BLaER1 treated with 17β-estradiol and CSF1 and Interleukin-3, amounts not matched to agents 10 nM and 100 nM (cell line): ENCODE measurements around the gene CNR2.
A peak's percentile ranks its signal among the peaks of the same experiment; 100 is the strongest.
"Not testable (repeated sequence)": the region's sequence is repeated elsewhere in the genome, so short reads cannot be mapped to it uniquely, and the experiment has no call there.

Source experiments
- H3K27ac ChIP-seq, 11 experiments: shearing (Covaris generic); formaldehyde crosslinking; 2 replicates each; pipeline ENCODE4 v1.8.1; 2022
- H3K27me3 ChIP-seq, 11 experiments: shearing (Covaris generic); formaldehyde crosslinking; 2 replicates each; pipeline ENCODE4 v1.8.1; 2022
- H3K36me3 ChIP-seq, 11 experiments: shearing (Covaris generic); formaldehyde crosslinking; 2 replicates each; pipeline ENCODE4 v1.8.1; 2022
- H3K4me1 ChIP-seq, 10 experiments: shearing (Covaris generic); formaldehyde crosslinking; 2 replicates each; pipeline ENCODE4 v1.8.1; 2022
- H3K4me2 ChIP-seq, 11 experiments: shearing (Covaris generic); formaldehyde crosslinking; 2 replicates each; pipeline ENCODE4 v1.8.1; 2022
- H3K4me3 ChIP-seq, 10 experiments: shearing (Covaris generic); formaldehyde crosslinking; 2 replicates each; pipeline ENCODE4 v1.8.1; 2022
- H3K9ac ChIP-seq, 11 experiments: shearing (Covaris generic); formaldehyde crosslinking; 2 replicates each; pipeline ENCODE4 v1.8.1; 2022
- H3K9me3 ChIP-seq, 11 experiments: shearing (Covaris generic); formaldehyde crosslinking; replicated peaks in 1 of 11; 2 replicates each; pipeline ENCODE4 v1.8.1; 2022
- H4K20me1 ChIP-seq, 11 experiments: shearing (Covaris generic); formaldehyde crosslinking; 2 replicates each; pipeline ENCODE4 v1.8.1; 2022
- Cebpa-rat ChIP-seq, 11 experiments: shearing (Covaris generic); IDR thresholded peaks; 2 replicates each; pipeline ENCODE4 v1.8.1; 2022

Gene CNR2

GRCh38 chr1:23848673-23849616 lies 64.2 kb downstream of the CNR2 start:
- TF ChIP-seq Cebpa-rat (IDR thresholded peaks at IDR 0.05) = no peak
- H3K4me1 ChIP-seq = no peaks in the 10 kb centered on the region
- no peak overlapping the region for H3K9ac ChIP-seq
- no peak overlapping the region for H3K4me2 ChIP-seq
- no peak overlapping the region for H3K27ac ChIP-seq
- no peak overlapping the region for H3K4me3 ChIP-seq
- peaks cover 0 to 22% (median 6%) of the 10 kb centered on the region in 11 experiments; a peak in 11 of 22 replicates for H3K9me3 ChIP-seq
- H3K27me3 ChIP-seq = no peaks in the 10 kb centered on the region
- peaks cover 63 to 83% (median 72%) of the 10 kb centered on the region in 11 experiments for H3K36me3 ChIP-seq
- H4K20me1 ChIP-seq = no peaks in the 10 kb centered on the region; a peak in 1 of 22 replicates

GRCh38 chr1:23847482-23848095 lies 65.6 kb downstream of the CNR2 start:
- H3K4me1 ChIP-seq, H4K20me1 ChIP-seq, H3K4me2 ChIP-seq, H3K4me3 ChIP-seq, H3K27me3 ChIP-seq, H3K9ac ChIP-seq, H3K27ac ChIP-seq: not testable (repeated sequence)
- peaks cover 0 to 22% (median 6%) of the 10 kb centered on the region in 11 experiments; a peak in 11 of 22 replicates for H3K9me3 ChIP-seq
- peaks cover 64 to 88% (median 72%) of the 10 kb centered on the region in 11 experiments for H3K36me3 ChIP-seq

GRCh38 chr1:23845163-23845562 lies 68.0 kb downstream of the CNR2 start:
- Histone ChIP-seq H3K27ac (no peak overlapping the region), H3K4me2 (no peak overlapping the region), H4K20me1 (no peaks in the 10 kb centered on the region; a peak in 1 of 22 replicates), H3K9ac (no peak overlapping the region), H3K9me3 (peaks cover 0 to 17% (median 6%) of the 10 kb centered on the region in 11 experiments; a peak in 10 of 22 replicates), H3K4me3 (no peak overlapping the region), H3K27me3 (no peaks in the 10 kb centered on the region), H3K36me3 (peaks cover 52 to 67% (median 60%) of the 10 kb centered on the region in 11 experiments), H3K4me1 (no peaks in the 10 kb centered on the region)
- TF ChIP-seq Cebpa-rat (IDR thresholded peaks at IDR 0.05) = no peak

- no peak overlapping the region for H3K4me3 ChIP-seq
- no peak overlapping the region for H3K9ac ChIP-seq
- peaks cover 4 to 9% (median 6%) of the 10 kb centered on the region in 10 experiments; a peak in 16 of 20 replicates for H3K4me1 ChIP-seq
- H3K27me3 ChIP-seq = no peaks in the 10 kb centered on the region
- H3K36me3 ChIP-seq = peaks cover 43 to 52% (median 48%) of the 10 kb centered on the region in 11 experiments
- no peak overlapping the region for H3K27ac ChIP-seq
- no peak overlapping the region for H3K4me2 ChIP-seq
- H3K9me3 ChIP-seq = peaks cover 0 to 15% (median 6%) of the 10 kb centered on the region in 11 experiments; a peak in 10 of 22 replicates
- TF ChIP-seq Cebpa-rat (IDR thresholded peaks at IDR 0.05) = no peak
- no peaks in the 10 kb centered on the region; a peak in 1 of 22 replicates for H4K20me1 ChIP-seq
Observed at GRCh38 chr1:23843644-23844043, 69.5 kb downstream of the CNR2 start.

- peaks cover 12 to 22% (median 16%) of the 10 kb centered on the region in 10 experiments for H3K4me1 ChIP-seq
- peak overlapping the region; percentile 52 to 89 (median 68) for H3K4me2 ChIP-seq
- H4K20me1 ChIP-seq = no peaks in the 10 kb centered on the region
- TF ChIP-seq Cebpa-rat (IDR thresholded peaks at IDR 0.05) = peak in 4 of 11 experiments; percentile 18 to 44 (median 34); a peak in 4 of 22 replicates
- H3K27ac ChIP-seq = peak overlapping the region in 6 of 11 experiments; percentile 22 to 45 (median 31); a peak in 6 of 22 replicates
- H3K9ac ChIP-seq = peak overlapping the region in 4 of 11 experiments; percentile 16 to 46 (median 30); a peak in 6 of 22 replicates
- H3K36me3 ChIP-seq = peaks cover 0 to under 1% (median 0%) of the 10 kb centered on the region in 11 experiments; a peak in 2 of 22 replicates
- no peaks in the 10 kb centered on the region for H3K27me3 ChIP-seq
- peak overlapping the region in 5 of 10 experiments; percentile 12 to 50 (median 40); a peak in 8 of 20 replicates for H3K4me3 ChIP-seq
- no peaks in the 10 kb centered on the region for H3K9me3 ChIP-seq
Observed at GRCh38 chr1:23838401-23838866, 74.7 kb downstream of the CNR2 start.

GRCh38 chr1:23837908-23838307 lies 75.3 kb downstream of the CNR2 start:
- Histone ChIP-seq H3K27me3 (no peaks in the 10 kb centered on the region), H3K4me3 (peak overlapping the region in 2 of 10 experiments; percentile 40 to 43; a peak in 3 of 20 replicates), H3K36me3 (no peaks in the 10 kb centered on the region), H3K4me1 (peaks cover 12 to 22% (median 16%) of the 10 kb centered on the region in 10 experiments), H3K9me3 (no peaks in the 10 kb centered on the region), H3K9ac (peak overlapping the region in 1 of 11 experiments; percentile 46; a peak in 1 of 22 replicates), H4K20me1 (no peaks in the 10 kb centered on the region), H3K4me2 (peak overlapping the region; percentile 52 to 89 (median 68)), H3K27ac (no peak overlapping the region)
- no peak for TF ChIP-seq Cebpa-rat (IDR thresholded peaks at IDR 0.05)

- no peaks in the 10 kb centered on the region for H3K36me3 ChIP-seq
- H3K4me3 ChIP-seq = no peak overlapping the region
- H3K27me3 ChIP-seq = no peaks in the 10 kb centered on the region
- no peaks in the 10 kb centered on the region for H3K9me3 ChIP-seq
- no peak overlapping the region for H3K9ac ChIP-seq
- peak overlapping the region in 3 of 11 experiments; percentile 3 to 15 (median 6); a peak in 3 of 22 replicates for H3K4me2 ChIP-seq
- no peaks in the 10 kb centered on the region for H4K20me1 ChIP-seq
- no peak for TF ChIP-seq Cebpa-rat (IDR thresholded peaks at IDR 0.05)
- no peak overlapping the region for H3K27ac ChIP-seq
- peaks cover 12 to 22% (median 16%) of the 10 kb centered on the region in 10 experiments for H3K4me1 ChIP-seq
Observed at GRCh38 chr1:23836037-23836436, 77.1 kb downstream of the CNR2 start.

GRCh38 chr1:23834156-23834555 lies 79.0 kb downstream of the CNR2 start:
- not testable (repeated sequence) for H3K9me3 ChIP-seq, H3K4me3 ChIP-seq, H4K20me1 ChIP-seq, H3K4me2 ChIP-seq, H3K27ac ChIP-seq, H3K9ac ChIP-seq, H3K36me3 ChIP-seq, H3K27me3 ChIP-seq
- peaks cover 11 to 20% (median 14%) of the 10 kb centered on the region in 10 experiments for H3K4me1 ChIP-seq

- Histone ChIP-seq H4K20me1 (no peaks in the 10 kb centered on the region), H3K9me3 (no peaks in the 10 kb centered on the region), H3K9ac (peak overlapping the region in 1 of 11 experiments; percentile 9; a peak in 1 of 22 replicates), H3K4me1 (peaks cover 17 to 24% (median 20%) of the 10 kb centered on the region in 10 experiments), H3K36me3 (no peaks in the 10 kb centered on the region), H3K4me2 (no peak overlapping the region), H3K27me3 (no peaks in the 10 kb centered on the region), H3K27ac (no peak overlapping the region), H3K4me3 (no peak overlapping the region)
- no peak for TF ChIP-seq Cebpa-rat (IDR thresholded peaks at IDR 0.05)
Observed at GRCh38 chr1:23827717-23828116, 85.4 kb downstream of the CNR2 start.

- not testable (repeated sequence) for H3K4me3 ChIP-seq
- peak overlapping the region in 1 of 11 experiments; percentile 89; a peak in 1 of 22 replicates for H3K4me2 ChIP-seq
Observed at GRCh38 chr1:23826590-23826989, 86.6 kb downstream of the CNR2 start.

More at GRCh38 chr1:23826590-23826989, 86.6 kb downstream of the CNR2 start:
- not testable (repeated sequence) for H3K36me3 ChIP-seq, H3K27ac ChIP-seq, H3K9ac ChIP-seq, H4K20me1 ChIP-seq, H3K9me3 ChIP-seq, H3K27me3 ChIP-seq
- H3K4me1 ChIP-seq = peaks cover 17 to 24% (median 20%) of the 10 kb centered on the region in 10 experiments
